KMS-11 (cell line): Measurements from ENCODE around the gene SLX9.

Source experiments
- H2AFZ ChIP-seq: fragments of 200-600 bp; sonication (generic); 2 replicates; pipeline ENCODE4 v1.6.1; 2016; ENCODE audit warnings: antibody characterized with exemption, mixed run types, low read depth
- H3K27ac ChIP-seq: fragments of 200-600 bp; sonication (generic); 2 replicates; pipeline ENCODE4 v1.6.1; 2016; ENCODE audit warnings: mild to moderate bottlenecking, mixed run types
- H3K27me3 ChIP-seq: fragments of 200-600 bp; sonication (generic); 2 replicates; pipeline ENCODE4 v1.6.1; 2017; ENCODE audit warnings: mild to moderate bottlenecking, low read depth, mixed run types, moderate library complexity; ENCODE audit not compliant: insufficient read depth
- H3K36me3 ChIP-seq: fragments of 200-600 bp; sonication (generic); 2 replicates; pipeline ENCODE4 v1.6.1; 2017; ENCODE audit warnings: mild to moderate bottlenecking, mixed run types; ENCODE audit not compliant: insufficient read depth
- H3K4me1 ChIP-seq: fragments of 200-600 bp; sonication (generic); 2 replicates; pipeline ENCODE4 v1.6.1; 2016; ENCODE audit warnings: mild to moderate bottlenecking, low read depth, mixed run types; ENCODE audit not compliant: poor library complexity, severe bottlenecking
- H3K4me2 ChIP-seq: fragments of 200-600 bp; sonication (generic); 2 replicates; pipeline ENCODE4 v1.7.0; 2016; ENCODE audit warnings: mild to moderate bottlenecking, mixed run types
- H3K4me3 ChIP-seq: fragments of 200-600 bp; sonication (generic); IDR thresholded peaks from 2 replicates; pipeline ENCODE4 v1.6.1; 2017; ENCODE audit warnings: low read depth, low read length, mixed read lengths; ENCODE audit not compliant: insufficient read depth
- H3K79me2 ChIP-seq: fragments of 200-600 bp; sonication (generic); 2 replicates; pipeline ENCODE4 v1.6.1; 2016; ENCODE audit warnings: low read depth, mixed run types; ENCODE audit not compliant: insufficient read depth
- H3K9ac ChIP-seq: fragments of 200-600 bp; sonication (generic); 2 replicates; pipeline ENCODE4 v1.6.1; 2016; ENCODE audit warnings: mild to moderate bottlenecking, mixed run types
- H4K20me1 ChIP-seq: fragments of 200-600 bp; sonication (generic); 2 replicates; pipeline ENCODE4 v1.6.1; 2016; ENCODE audit warnings: mild to moderate bottlenecking, mixed run types; ENCODE audit not compliant: insufficient read depth
- TF ChIP-seq, protein P1 (sequence below): fragments of 200-600 bp; sonication (generic); conservative IDR thresholded peaks from 2 replicates; pipeline ENCODE4 v1.6.1; 2017; ENCODE audit warnings: low read depth, mild to moderate bottlenecking, antibody characterized with exemption, low read length, moderate library complexity, mixed read lengths

The SLX9 gene

DNA sequence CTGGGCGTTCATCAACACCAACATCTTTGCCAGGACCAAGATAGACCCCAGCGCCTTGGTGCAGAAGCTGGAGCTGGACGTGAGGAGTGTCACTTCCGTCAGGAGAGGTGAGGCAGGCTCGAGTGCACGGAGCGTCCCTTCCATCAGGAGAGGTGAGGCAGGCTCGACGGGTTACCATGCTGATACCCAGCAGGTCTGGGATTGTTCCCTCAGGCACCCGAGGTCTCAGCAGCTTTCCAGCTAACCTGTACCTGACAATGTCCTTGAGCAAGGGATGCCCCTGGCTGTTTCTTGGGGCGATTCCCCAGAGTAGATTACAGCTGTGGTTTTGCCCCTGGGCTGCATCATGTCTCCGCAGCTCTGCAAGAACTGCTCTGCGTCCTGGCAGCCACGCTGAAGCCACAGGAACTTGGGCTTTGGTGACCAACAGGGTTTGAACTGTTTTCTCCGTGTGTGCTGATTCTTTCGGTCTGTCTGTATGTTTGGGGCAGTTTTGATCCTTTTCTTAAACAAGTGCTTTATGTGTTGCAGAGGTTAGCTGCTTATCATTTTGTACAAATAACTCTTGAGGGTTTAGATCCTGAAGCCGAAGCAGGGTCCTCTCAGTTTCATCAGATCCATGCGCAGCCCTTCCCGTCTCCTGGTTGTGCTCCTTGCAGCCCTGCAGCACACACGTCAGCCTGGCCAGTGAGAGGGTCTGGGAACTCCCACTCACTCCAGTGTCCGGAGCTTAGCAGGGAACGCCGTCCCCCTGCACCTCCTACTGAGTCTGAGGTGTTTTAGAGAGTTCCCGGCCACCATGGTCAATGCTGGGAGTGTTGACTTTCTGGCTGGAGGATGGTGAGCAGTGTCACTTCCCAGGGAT lies 4.1 kb downstream of the SLX9 start:
- Histone ChIP-seq H3K27ac (no peak overlapping the region), H4K20me1 (peaks cover 15% of the 10 kb centered on the region; the same call in 1 of the 2 replicates), H2AFZ (no peak overlapping the region), H3K4me2 (no peak overlapping the region), H3K4me3 (no peak overlapping the region), H3K27me3 (no peaks in the 10 kb centered on the region), H3K9ac (no peak overlapping the region), H3K79me2 (peaks cover 79% of the 10 kb centered on the region), H3K4me1 (peaks cover 21% of the 10 kb centered on the region), H3K36me3 (no peaks in the 10 kb centered on the region)
- TF ChIP-seq, protein P1, sequence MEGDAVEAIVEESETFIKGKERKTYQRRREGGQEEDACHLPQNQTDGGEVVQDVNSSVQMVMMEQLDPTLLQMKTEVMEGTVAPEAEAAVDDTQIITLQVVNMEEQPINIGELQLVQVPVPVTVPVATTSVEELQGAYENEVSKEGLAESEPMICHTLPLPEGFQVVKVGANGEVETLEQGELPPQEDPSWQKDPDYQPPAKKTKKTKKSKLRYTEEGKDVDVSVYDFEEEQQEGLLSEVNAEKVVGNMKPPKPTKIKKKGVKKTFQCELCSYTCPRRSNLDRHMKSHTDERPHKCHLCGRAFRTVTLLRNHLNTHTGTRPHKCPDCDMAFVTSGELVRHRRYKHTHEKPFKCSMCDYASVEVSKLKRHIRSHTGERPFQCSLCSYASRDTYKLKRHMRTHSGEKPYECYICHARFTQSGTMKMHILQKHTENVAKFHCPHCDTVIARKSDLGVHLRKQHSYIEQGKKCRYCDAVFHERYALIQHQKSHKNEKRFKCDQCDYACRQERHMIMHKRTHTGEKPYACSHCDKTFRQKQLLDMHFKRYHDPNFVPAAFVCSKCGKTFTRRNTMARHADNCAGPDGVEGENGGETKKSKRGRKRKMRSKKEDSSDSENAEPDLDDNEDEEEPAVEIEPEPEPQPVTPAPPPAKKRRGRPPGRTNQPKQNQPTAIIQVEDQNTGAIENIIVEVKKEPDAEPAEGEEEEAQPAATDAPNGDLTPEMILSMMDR: no peak

DNA sequence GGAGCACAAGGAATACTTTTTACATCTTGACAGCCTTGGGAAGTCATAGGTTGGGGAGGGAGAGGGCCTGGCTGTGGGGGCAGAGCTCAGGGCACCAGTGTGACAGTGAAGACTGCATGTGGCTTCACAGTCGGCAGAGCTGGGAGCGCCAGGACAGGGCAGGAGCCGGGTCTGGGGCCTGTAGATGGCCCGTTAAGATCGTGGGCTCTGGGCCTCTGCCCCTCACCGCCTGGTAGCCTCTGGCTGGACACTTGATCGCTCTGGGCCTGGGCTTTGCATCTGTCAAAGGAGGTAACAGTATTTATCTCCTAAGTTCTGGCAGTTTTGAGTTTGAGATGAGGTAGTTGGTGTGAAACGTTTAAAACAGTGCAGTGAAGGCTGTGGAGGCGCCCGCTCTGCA lies 4.8 kb downstream of the SLX9 start:
- H2AFZ ChIP-seq: no peak overlapping the region
- H3K27me3 ChIP-seq: no peaks in the 10 kb centered on the region
- H3K4me3 ChIP-seq: no peak overlapping the region
- no peaks in the 10 kb centered on the region for H3K36me3 ChIP-seq
- no peak overlapping the region for H3K4me2 ChIP-seq
- no peak overlapping the region for H3K9ac ChIP-seq
- peaks cover 80% of the 10 kb centered on the region for H3K79me2 ChIP-seq
- peaks cover 23% of the 10 kb centered on the region for H3K4me1 ChIP-seq
- H3K27ac ChIP-seq: no peak overlapping the region
- TF ChIP-seq, protein P1: no peak
- H4K20me1 ChIP-seq: peaks cover 15% of the 10 kb centered on the region; the same call in 1 of the 2 replicates

DNA sequence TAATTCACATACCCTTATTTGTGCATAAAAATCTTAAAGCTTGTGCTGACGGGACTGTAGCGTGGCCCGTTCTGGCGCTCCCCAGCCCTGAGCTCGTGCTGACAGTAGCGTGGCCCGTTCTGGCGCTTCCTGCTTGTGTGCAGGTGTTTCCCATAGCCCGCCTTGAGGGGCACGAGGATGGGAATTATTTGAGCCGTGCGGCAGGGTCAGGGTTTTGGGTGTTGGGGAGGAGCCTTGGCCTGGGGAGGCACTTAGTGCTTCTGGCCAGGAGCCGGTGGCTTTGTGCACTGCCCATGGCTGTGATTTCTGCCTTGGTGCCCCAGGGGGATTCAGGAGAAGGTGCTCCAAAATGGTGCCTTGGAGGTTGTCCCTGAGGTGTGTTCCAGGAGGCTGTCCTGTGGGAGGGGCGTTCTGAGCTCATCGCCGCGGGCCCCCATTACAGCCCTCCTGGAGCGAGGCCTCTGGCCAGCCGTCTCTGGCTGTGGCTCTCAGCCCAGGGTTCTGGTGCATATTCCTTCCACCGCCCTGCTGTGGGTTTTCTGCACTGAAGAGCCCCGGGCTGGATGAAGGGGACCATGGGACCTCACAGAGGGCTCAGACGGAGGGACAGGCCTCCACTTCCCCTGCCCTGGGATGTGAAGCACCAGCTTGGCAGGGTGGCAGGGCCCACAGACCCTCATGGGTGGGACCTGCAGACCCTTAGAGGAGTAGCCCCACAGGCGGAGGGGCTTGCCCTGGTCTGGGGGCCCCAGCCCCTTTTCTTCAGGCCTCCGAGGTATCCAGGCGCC lies 6.6 kb downstream of the SLX9 start:
- Histone ChIP-seq H3K4me1 (peaks cover 33% of the 10 kb centered on the region), H3K79me2 (peaks cover 81% of the 10 kb centered on the region), H3K4me3 (no peak overlapping the region), H2AFZ (no peak overlapping the region), H3K27me3 (no peaks in the 10 kb centered on the region), H3K9ac (no peak overlapping the region), H3K36me3 (peaks cover 3% of the 10 kb centered on the region; the same call in 1 of the 2 replicates), H3K27ac (no peak overlapping the region), H3K4me2 (no peak overlapping the region), H4K20me1 (peaks cover 11% of the 10 kb centered on the region; the same call in 1 of the 2 replicates)
- TF ChIP-seq, protein P1: no peak

DNA sequence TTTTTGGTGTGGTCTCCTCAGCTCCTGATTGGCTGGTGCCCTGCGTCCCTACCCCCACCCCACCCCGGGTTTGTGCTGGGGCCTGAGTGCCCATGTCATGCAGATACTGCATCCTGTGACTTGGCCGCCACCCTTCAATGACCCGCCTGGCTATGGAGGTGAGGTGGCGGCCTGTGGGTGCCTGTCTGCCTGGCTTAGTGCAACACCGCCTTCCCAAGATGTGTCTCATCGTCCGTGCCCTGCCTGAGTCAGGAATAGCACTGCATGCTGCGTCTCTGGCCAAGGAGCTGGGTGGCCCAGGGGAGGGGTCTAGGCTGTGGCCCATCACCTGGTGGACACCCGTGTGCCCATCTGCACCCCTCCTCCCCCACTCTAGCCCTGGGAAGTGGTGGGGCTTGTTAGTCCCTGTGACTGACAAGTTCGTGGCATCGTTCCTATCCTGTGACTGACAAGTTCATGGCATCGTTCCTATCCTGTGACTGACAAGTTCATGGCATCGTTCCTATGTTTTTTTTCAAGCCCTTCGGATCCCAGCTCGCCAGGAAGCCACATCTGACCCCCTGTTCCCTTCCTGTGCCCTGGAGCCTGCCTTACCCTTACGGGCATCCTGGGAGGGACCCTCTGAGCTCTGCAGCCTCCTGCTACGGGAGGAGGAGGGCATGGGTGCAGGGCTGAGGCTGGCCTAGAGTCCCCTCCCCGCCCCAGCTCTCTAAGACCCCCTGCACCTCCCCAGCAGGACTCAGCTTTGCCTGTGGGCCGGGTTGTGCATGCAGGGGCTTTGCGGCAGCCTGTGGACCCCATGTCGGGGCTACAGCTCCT lies 7.5 kb downstream of the SLX9 start:
- Histone ChIP-seq H3K4me2 (no peak overlapping the region), H2AFZ (no peak overlapping the region), H3K36me3 (peaks cover 3% of the 10 kb centered on the region; the same call in 1 of the 2 replicates), H3K4me1 (peaks cover 33% of the 10 kb centered on the region), H4K20me1 (0 out of 2 replicates have a peak, but pooled peaks cover 3% of the 10 kb centered on the region), H3K27ac (no peak overlapping the region), H3K27me3 (no peaks in the 10 kb centered on the region), H3K4me3 (no peak overlapping the region), H3K79me2 (peaks cover 75% of the 10 kb centered on the region), H3K9ac (no peak overlapping the region)
- TF ChIP-seq, protein P1: no peak
